ENCODE results near the gene CHIC1. TPM values are rescaled to one million over a fixed set of nuclear protein-coding genes. Genes with fewer than 3 reads are reported as not detected.
"Not testable (repeated sequence)": the region's sequence is repeated elsewhere in the genome, so short reads cannot be mapped to it uniquely, and the experiment has no call there.

CHIC1 gene
- 3.1 and 6.9 TPM in 2 replicates for polyA plus RNA-seq (2011; rRNA removed)
- polyA minus RNA-seq (2011; rRNA and poly(A)+ RNA removed): 5.9 and 6.5 TPM in 2 replicates

DNA sequence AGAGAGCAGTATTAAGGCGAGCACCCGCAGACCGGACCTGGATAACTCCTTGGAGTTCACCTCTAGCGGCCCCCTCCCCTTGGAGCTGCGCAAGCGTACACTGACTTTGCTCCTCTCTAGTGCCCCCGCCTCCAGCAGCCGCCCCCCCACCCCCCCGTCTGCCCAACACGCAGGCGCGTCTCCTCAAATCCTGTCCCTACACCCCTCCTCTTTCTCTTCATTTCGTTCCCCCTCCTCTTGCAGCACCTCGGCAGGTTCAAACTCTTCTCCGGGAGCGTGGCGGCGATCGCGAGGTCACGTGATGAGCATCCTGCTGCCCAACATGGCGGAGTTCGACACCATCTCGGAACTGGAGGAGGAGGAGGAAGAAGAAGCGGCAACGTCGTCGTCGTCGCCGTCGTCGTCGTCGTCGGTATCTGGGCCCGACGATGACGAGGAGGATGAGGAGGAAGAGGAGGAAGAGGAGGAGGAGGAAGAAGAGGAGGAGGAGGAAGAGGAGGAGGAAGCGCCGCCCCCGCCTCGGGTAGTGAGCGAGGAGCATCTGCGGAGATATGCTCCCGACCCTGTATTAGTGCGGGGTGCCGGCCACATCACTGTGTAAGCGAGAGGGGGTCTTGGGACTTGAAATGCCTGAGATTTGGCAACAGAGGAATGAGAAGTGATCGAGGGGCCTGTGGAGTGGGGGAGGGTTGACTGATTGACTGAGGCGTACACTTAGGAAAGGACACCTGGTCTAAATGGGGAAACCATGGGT lies at the start of gene CHIC1:
TSS of gene CHIC1 (plus strand) at position 214 of the 754 bp plus-strand sequence. CDS start at position 302, 88 bp downstream.
- peak within 1 kb of the TSS; percentile 73 for H3K4me3 ChIP-seq (ENCODE audit: low read depth, low read length)
- no peaks in the 10 kb centered on the region for H3K27me3 ChIP-seq (ENCODE audit: control insufficient read depth, insufficient read depth, low read length)
- DNase-seq (ENCODE audit: low read depth): no peak
- ChIA-PET POLR2A (no interaction called here), CTCF (no interaction called here)
- H3K36me3 ChIP-seq (ENCODE audit: control insufficient read depth, insufficient read depth, low read length): no peaks in the 10 kb centered on the region
- TF ChIP-seq CTCF (IDR thresholded peaks at IDR 0.05; ENCODE audit: insufficient read depth, low read depth, low read length): no peak

DNA sequence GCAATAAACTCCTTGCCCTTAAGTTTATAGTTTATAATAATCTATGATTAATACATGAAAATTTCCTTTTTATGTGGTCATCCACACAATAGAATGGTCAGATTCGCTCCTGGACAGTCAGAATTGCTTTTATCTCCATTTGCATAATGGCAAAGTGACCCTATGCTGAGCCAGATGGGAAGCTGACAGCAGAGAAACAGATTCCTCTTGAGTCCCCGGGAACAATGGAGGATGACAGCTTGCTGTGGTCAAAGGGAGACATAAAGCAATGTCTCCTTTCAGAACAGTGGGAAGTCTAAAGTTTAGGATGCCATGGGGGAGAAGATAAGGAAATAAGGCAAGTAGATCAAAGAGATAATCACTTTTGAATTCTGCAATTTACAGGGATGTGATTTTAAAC lies 40.2 kb upstream of the CHIC1 start:
- H3K4me3 ChIP-seq (ENCODE audit: low read depth, low read length); H3K36me3 ChIP-seq (ENCODE audit: control insufficient read depth, insufficient read depth, low read length); DNase-seq (ENCODE audit: low read depth); H3K27me3 ChIP-seq (ENCODE audit: control insufficient read depth, insufficient read depth, low read length); POLR2A ChIA-PET; CTCF ChIA-PET: not testable (repeated sequence)

DNA sequence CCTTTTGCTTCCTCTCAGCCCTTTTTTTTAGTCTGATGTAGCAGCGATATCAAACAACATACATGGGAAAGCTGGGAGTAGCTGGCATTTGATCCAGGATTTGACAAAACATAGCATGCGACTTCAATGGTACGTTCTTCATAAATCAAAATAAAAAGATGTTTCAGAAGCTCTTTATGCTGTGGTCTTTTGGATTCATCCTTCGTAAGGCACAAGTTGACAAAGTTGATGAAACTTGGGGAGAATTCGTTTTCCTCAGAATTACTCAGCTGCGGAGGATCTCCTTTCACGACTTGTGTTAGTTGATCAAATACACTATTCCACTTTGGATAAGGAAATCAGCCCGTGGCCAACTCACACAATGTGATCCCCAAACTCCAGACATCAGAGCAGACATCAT lies 38.1 kb upstream of the CHIC1 start:
- no peak for TF ChIP-seq CTCF (IDR thresholded peaks at IDR 0.05; ENCODE audit: insufficient read depth, low read depth, low read length)
- no peak overlapping the region for H3K4me3 ChIP-seq (ENCODE audit: low read depth, low read length)
- no peaks in the 10 kb centered on the region for H3K27me3 ChIP-seq (ENCODE audit: control insufficient read depth, insufficient read depth, low read length)
- no peaks in the 10 kb centered on the region for H3K36me3 ChIP-seq (ENCODE audit: control insufficient read depth, insufficient read depth, low read length)
- ChIA-PET POLR2A (no interaction called here), CTCF (no interaction called here)
- DNase-seq (ENCODE audit: low read depth): no peak

GRCh38 chrX:73525928-73526690 lies 36.9 kb upstream of the CHIC1 start:
- TF ChIP-seq CTCF (IDR thresholded peaks at IDR 0.05; ENCODE audit: insufficient read depth, low read depth, low read length): no peak
- Histone ChIP-seq H3K36me3 (ENCODE audit: control insufficient read depth, insufficient read depth, low read length) (no peaks in the 10 kb centered on the region), H3K4me3 (ENCODE audit: low read depth, low read length) (no peak overlapping the region), H3K27me3 (ENCODE audit: control insufficient read depth, insufficient read depth, low read length) (no peaks in the 10 kb centered on the region)
- CTCF ChIA-PET: no interaction called here
- no peak for DNase-seq (ENCODE audit: low read depth)
- POLR2A ChIA-PET: no interaction called here

GRCh38 chrX:73531655-73532054 lies 31.3 kb upstream of the CHIC1 start:
- H3K27me3 ChIP-seq (ENCODE audit: control insufficient read depth, insufficient read depth, low read length); DNase-seq (ENCODE audit: low read depth): not testable (repeated sequence)
- CTCF ChIA-PET: interaction anchor here (0.6 kb wide), 1 partner anchor 14 kb away, joined by 4 read pairs; no protein-coding TSS in a partner anchor

GRCh38 chrX:73556159-73556558 lies 6.8 kb upstream of the CHIC1 start:
- H3K27me3 ChIP-seq (ENCODE audit: control insufficient read depth, insufficient read depth, low read length): no peaks in the 10 kb centered on the region
- H3K4me3 ChIP-seq (ENCODE audit: low read depth, low read length): no peak overlapping the region
- TF ChIP-seq CTCF (IDR thresholded peaks at IDR 0.05; ENCODE audit: insufficient read depth, low read depth, low read length): no peak
- POLR2A ChIA-PET: no interaction called here
- CTCF ChIA-PET: no interaction called here
- no peak for DNase-seq (ENCODE audit: low read depth)
- no peaks in the 10 kb centered on the region for H3K36me3 ChIP-seq (ENCODE audit: control insufficient read depth, insufficient read depth, low read length)

More at GRCh38 chrX:73531655-73532054, 31.3 kb upstream of the CHIC1 start:
- POLR2A ChIA-PET; H3K4me3 ChIP-seq (ENCODE audit: low read depth, low read length); H3K36me3 ChIP-seq (ENCODE audit: control insufficient read depth, insufficient read depth, low read length): not testable (repeated sequence)
